GM18909 (cell line): ENCODE results near the gene UQCC3.
"Not testable (repeated sequence)": the region's sequence is repeated elsewhere in the genome, so short reads cannot be mapped to it uniquely, and the experiment has no call there.

Source experiments
- ATAC-seq: cut with Tn5 transposase; IDR thresholded peaks from one replicate; pipeline ENCODE4 v1.9.1; 2021; ENCODE audit warnings: mild to moderate bottlenecking; ENCODE audit not compliant: unreplicated experiment, poor library complexity

The UQCC3 gene

DNA sequence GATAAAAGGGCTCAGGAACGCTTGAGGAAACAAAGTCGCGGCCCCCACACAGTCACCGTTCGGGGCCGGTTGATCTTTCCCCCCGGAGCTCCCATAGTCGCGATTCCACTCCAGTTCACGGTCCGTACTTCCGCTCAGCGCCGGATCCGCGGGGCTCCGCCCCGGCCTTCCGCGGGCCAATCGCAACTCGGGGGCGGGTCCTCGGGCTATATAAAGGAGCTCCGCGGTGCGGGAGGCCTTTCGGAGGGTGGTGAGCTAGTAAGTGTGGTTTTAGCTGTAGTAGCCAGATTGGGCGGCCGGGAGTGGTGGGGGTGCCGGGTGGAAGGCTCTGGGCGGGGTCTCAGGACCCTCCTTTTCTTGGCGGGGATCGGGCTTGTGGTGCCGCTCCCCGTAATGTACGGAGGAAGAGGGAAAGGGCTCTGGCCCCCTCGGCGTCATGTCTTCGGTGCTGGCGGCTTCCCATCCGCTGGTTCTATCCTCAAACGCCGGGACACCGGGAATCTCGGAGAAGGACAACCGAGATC lies 6.3 kb upstream of the UQCC3 start, which contains the start of the genes C11orf98 and CSKMT:
TSS of gene C11orf98 (minus strand) at position 136 of the 524 bp plus-strand sequence. CDS start at position 95, 41 bp downstream.
TSS of gene CSKMT (plus strand) at position 238 of the 524 bp plus-strand sequence. CDS start 568 bp downstream, outside the sequence.
- peak; percentile 87 for ATAC-seq

DNA sequence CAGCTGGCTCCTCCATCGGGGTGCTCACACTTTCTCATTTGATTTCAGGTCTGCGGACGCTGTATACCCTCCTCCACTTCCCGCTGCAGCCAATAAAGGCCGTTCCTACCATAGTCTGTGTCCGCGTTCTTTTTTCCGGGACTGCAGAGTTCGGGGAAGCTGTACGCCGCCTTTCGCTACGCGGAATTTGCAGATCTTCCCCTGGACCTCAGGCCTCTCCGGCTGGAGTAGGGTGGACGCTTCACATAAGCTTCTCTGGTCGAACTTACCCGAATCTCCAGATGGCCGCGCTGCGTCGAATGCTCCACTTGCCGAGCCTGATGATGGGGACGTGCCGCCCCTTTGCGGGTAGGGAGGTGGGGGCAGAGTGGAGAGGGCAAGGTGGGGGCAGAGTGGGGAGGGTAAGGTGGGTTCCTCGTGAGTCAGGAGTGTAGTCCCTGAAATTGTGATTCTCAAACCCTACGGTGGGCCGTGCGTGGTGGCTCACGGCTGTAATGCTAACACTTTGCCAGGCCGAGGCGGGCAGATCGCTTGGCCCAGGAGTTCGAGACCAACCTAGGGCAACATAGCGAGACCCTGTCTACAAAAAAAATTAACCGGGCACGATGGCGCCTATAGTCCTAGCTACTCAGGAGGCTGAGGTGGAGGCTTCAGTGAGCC lies 5.7 kb upstream of the UQCC3 start:
- ATAC-seq: peak; percentile 3

DNA sequence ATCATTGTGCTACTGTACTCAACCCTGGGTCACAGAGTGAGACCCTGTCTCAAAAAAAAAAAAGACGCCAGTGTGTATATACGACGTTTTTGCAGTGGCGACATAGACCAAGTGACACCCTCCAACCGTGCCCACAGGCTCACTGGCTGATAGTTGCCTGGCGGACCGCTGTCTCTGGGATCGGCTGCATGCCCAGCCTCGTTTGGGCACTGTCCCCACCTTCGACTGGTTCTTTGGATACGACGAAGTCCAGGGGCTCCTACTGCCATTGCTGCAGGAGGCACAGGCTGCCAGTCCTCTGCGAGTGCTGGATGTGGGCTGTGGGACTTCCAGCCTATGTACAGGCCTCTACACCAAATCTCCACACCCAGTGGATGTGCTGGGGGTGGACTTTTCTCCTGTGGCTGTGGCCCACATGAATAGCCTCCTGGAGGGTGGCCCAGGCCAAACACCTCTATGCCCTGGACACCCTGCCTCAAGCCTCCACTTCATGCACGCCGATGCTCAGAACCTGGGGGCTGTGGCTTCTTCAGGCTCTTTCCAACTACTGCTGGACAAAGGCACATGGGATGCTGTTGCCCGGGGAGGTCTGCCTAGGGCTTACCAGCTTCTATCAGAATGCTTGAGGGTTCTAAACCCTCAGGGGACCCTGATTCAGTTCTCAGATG lies 5.1 kb upstream of the UQCC3 start:
- no peak for ATAC-seq

DNA sequence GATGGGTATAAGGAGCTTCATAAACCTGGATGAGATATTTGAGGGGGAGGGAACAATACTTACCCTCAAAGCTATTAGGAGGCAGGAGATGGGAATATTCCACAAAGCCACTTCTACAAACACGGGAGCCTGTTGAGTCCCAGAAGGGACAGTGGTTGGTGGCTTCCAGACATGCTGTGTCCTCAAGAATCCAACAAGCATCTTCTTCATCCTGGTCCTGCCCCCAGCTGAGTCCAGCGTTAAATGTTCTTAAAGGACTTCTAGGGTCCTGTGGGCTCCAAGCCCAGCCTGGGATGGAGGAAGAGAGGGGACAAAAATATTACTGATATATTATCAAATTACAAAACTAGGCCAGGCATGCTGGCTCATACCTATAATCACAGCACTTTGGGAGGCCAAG lies 4.0 kb upstream of the UQCC3 start:
- ATAC-seq: no peak

DNA sequence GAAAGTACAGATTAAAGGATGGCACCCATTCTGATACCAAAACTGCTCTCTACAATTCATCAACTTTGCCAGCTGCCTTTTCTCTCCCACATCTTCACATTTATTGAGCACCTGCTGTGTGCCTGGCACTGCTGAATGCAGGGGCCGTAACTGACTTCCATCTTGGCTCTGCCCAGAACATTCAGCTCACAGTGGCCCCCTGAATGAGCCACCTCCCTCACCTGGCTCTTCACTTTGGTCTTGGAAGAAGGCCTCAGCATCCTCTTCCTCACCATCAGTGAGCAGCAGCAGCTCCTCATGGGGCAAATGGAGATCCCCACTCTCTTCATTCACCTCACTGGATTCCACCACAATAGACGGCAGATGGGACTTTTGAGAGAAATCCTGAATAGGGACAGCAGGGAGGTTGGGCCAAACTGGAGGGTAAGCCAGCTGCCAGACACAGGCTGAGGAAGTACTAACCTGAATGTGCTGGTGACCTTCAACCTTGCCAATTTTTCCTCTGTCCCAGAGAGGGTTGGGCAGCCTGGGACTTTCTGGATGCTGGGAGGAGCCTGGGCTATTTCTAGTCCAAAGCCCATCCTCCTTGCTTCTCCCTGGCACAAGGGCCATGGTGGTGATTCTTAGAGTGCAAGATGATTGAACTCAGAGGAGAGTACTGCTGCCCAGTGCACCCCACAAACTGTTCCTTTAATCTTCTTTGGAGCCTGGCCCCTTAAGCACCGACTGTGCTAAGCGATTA lies 1.9 kb upstream of the UQCC3 start:
- no peak for ATAC-seq

DNA sequence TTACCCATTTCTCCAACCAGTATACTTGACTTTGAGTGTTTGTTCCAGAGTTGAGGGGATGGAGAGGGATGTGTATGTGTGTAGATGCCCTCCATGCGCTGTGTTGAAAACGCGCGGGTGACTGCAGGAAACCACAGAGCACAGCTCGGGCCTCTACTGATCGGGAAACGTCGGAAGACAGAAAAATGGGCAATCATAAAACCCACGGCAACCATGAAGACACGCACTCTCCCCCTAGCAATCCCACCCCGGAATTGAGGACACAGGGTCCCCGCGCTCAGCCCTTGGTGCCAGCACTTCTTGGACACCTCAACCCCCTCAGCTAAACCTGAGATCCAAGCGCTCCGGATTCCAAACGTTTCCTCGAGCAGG lies 251 bp upstream of the UQCC3 start:
- ATAC-seq: peak; percentile 9

DNA sequence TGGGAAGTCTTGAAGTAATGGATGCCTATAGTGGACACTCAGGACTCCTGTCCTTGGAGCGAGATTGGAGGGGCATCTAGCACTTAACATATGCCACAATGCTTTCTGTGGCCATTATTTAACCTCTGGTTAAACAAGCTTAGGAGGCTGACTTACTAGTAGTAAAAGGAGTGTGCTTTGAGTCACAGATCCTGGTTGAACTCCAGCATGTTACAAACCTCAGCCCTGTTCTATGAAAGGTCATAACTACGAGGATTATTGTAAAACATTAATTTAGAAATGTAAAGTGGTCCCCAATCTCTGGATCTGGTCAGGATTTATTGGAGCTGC lies 1.7 kb downstream of the UQCC3 start:
- ATAC-seq: no peak

DNA sequence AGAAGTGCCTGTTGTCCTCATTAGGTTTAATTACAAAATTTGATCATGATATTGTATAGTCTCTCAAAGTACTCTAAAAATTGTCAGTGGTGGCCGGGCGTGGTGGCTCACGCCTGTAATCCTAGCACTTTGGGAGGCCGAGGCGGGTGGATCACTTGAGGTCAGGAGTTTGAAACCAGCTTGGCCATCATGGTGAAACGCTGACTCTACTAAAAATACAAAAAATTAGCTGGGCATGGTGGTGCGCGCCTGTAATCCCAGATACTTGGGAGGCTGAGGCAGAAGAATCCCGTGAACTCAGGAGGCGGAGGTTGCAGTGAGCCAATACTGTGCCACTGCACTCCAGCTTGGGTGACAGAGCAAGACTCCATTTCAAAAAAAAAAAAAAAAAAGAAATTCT lies 3.9 kb downstream of the UQCC3 start:
- not testable (repeated sequence) for ATAC-seq

DNA sequence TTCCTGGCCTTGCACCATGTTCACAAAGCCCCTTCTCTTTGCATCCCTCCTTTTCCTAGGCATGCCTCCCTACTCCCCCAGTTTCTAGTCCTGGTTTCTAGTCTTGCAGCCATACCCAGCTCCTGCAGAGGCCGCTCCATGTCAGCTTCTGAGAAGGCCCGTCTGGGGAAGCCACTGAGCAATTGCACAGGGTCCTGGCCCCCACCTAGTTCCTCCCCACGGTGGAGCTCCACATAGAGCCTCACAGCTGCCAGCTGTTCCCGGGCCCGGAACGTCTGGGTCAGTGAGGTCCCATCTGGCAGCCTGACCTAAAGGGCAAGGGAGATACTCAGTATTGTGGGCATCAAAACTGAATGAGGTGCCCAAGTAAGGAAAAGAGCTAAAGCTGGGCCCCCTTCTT lies 5.2 kb downstream of the UQCC3 start:
- no peak for ATAC-seq

DNA sequence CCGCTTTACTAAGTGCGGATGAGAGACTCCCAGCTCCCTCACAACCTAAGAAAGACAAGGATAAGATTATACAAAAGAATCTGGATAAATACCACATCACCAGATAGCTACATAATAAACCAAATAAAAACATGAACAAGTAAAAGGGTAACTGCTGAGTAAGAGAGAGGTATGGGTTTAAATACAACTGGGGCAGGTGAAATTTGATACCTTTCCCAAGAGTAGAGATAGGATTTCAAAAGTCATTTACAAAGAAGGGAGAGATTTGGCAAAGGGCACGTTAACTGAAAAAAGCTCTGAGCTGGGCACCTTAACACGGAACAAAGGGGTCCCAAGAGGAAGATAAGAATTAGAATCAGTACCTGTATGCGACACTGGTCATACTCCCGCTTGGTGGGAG lies 5.7 kb downstream of the UQCC3 start:
- no peak for ATAC-seq

DNA sequence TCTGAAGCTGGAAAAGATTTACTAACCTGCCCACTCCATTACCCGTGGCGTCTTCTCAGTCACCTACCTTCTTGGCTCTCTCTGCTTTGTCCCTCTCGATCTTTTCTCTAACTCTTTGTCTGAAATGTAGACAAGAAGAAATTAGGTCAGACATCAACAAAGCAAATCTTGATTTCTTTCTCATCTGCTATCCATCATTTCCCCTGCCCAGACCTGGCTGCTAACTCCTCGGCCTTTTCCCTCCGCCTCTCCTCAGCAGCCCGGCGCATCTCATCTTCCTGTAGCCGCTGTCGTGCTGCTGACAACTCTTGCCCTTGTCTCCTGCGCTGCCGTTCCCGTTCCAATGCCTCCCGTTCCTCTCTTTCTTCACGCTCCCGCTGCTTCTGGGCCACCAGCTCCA lies 6.2 kb downstream of the UQCC3 start:
- ATAC-seq: no peak

DNA sequence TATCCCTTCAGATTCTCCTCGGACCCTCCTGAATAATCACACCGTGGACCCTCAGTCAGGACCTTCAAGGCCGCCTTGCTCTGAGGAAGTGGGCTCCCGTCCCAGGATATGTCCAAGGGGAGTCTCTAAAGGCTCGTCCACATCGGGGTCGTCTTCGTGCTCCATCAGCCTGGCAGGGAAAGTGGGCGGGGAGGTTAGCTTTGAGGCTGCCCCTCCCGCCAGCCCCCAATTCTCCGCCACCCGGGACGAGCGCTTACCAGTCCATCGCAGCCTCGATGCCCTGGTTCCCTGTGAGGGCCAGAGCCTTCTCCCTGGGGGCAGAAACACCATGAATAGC lies 6.9 kb downstream of the UQCC3 start:
- ATAC-seq: no peak

DNA sequence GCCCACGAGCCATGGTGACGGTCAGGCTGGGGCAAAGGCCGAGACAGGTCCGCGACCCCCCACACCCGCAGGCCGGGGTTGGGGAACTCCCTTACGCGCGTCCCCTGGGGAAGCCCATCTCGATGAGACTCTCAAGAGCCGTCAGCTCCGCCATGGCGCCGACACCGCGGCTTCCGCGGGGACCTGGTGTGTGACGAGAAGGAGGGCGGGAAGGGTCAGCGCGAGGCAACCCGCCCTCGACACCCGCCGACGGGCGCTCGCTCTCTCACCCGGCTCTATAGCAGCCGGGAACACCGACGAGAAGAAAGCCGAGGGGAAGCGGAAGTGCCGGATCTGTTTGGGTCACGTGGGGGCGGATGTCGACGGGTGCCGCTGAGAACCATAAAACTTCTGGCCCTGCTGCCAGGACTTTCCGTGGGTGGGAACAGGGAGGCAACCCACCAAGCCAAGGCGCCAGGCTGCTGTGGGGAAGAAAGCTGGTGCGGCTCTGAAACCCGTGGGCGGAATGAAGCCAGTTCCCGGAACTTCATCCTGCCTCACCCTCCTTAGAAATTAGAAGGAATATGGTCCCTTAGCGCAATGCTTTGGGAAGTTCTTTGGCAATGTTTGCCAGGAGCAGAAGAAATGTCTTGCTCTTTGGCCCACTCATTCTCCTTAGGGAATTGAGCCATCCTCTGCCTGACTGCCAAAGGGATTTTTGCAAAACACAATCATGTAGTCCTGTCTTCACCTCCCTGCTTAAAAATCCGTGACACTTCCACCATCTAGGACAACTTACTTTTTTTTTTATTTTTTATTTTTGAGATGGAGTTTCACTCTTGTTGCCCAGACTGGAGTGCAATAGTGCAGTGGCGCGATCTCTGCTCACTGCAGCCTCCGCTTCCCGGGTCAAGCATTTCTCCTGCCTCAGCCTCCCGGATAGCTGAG lies 7.6 kb downstream of the UQCC3 start, which contains the start of gene UBXN1:
TSS of gene UBXN1 (minus strand) at position 304 of the 927 bp plus-strand sequence. CDS start at position 154, 150 bp downstream.
- ATAC-seq: peak; percentile 69

DNA sequence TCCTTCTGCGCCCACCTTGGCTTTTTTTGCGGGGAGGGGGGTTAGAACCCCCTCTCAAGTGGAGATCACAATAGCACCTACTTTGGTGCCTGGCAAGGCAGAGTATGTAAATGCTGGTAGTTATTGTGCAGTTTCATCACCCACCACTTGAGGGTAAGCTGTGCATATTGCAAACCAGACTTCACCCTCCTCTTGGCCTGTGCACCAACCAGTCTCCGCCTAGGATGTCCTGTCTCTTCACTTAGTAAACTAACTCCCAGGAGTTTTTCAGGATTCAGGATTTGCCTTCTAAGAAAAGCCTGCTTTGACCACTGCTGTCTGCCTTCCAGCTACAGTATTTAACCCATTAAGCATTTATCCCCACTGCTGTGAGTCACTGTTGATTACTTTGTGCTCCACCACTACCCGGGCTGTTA lies 9.4 kb downstream of the UQCC3 start:
- no peak for ATAC-seq

DNA sequence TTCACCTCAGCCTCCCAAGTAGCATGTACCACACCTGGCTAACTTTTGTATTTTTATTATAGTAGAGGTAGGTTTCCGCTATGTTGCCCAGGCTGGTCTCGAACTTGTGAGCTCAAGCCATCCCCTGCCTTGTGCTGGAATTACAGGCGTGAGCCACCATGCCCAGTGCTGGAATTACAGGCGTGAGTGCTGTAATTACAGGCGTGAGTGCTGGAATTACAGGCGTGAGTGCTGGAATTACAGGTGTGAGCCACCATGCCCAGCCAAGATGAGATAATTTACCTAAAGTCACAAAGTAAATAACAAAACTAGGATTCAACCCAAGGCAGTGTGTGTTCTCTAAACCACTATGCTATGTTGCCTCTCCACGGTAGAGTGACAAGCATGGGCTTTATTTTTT lies 11.0 kb downstream of the UQCC3 start:
- ATAC-seq: no peak

DNA sequence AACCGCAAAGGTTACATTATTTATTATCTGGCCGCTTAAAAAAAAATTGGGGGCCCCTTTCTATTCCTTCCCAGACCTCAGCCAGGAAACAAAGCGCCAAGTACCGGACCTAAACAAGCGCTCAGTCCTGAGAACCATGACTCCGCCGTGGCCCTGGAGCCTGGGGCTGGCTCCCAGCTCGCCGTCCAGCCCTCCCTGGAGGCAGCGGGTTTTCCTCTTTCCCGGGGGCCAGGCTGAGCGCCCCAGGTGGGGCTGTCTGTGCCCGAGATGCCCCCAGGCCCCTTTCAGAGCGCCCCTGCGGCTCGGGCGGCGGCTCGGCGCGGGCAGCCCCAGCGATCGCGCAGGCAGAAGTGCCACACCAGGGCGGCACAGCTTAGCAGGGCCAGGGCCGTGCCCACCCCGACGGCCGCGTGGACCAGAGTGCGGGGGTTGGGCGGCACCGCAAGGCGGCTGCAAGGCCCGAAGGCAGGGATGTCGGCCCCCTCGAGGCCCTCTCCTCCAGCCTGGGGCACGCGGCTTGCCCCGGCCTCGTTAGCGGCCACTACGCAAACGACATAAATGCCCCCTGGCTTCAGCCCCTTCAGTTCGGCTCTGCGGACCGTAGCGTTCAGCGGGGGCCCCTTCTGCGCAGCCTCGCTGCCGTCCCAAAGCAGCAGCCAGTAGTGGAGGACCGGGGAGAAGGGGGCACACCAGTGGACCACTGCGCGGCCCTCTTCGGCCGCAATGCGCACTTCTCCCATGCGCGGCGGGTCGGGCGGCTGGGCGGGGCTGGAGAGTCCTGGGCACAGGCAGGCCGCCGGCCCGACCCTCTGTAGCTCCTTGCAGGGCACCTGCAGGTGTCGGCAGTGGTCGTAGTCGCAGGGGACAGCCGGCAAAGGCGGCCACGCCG lies 16.3 kb downstream of the UQCC3 start:
- no peak for ATAC-seq

DNA sequence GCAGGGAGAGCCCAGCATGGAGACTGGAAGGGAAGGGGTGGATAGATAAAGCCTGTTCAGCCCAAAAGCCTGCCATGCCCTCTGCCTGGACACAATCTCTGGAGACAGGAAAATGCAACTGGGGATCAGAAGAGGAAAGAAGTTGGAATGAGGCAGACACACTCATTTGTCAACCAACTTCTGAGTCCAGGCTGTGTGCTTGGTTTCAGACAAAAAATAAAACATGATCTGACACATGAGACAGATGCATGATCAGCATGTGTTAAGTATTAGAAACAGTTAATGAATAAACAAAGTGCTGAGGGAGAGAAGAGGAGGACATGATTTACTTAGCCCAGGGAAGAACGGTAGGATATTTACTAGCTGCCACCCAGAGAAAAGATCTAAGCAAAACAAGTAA lies 17.0 kb downstream of the UQCC3 start:
- ATAC-seq: no peak

DNA sequence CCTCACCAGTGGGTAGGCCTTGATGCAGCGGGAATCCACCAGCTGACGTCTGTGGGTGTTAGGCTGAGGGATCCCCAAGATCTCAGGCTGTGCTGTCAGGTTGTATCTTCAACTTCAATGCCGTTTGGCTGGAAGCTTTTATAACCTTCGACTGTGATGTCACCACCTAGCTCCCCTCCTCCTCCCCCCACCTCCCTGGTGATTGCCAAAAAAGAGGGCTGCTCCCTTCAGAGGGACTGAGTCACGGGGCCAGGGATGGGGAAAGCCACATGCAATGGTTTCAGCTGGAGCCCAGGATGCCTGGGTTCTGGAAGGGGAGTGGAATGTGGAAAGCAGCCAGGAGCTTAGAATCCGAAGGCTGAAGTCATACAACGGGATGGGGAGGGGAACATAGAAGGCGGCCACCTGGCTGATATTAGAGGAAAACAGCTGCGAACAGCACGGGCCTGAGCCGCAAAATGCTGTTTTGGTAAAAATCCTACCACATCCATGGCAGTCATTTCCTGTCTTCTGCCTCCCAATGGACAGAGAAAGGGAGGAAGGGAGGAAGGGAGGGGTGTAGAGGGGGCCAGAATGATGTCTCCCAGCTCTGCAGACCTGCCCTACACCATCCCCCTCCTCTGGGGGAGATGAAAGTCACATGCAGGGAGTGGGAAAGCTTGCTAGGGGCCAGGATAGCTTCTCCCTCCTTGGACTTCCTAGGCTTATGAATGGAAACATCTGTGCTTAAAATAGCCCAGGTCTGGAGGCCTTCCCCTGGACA lies 18.1 kb downstream of the UQCC3 start, which contains the start of gene LRRN4CL:
TSS of gene LRRN4CL (minus strand) at position 110 of the 763 bp plus-strand sequence. CDS start 1,022 bp downstream, outside the sequence.
- no peak for ATAC-seq
